Neural progenitor cell (in vitro differentiated cells): ENCODE measurements around the gene CACNA1D.

Experiments
- EZH2 ChIP-seq: fragments of 200-600 bp; sonication (generic); IDR thresholded peaks from 2 replicates; pipeline ENCODE4 v1.6.1; 2017; ENCODE audit warnings: antibody characterized with exemption, mild to moderate bottlenecking, moderate library complexity
- EZH2phosphoT487 ChIP-seq: fragments of 200-600 bp; sonication (generic); IDR thresholded peaks from 2 replicates; pipeline ENCODE4 v1.6.1; 2017; ENCODE audit warnings: antibody characterized with exemption
- TF ChIP-seq, protein P1 (sequence below): fragments of 200-600 bp; sonication (generic); IDR thresholded peaks from 2 replicates; pipeline ENCODE4 v1.5.1; 2017; ENCODE audit warnings: antibody characterized with exemption, mild to moderate bottlenecking

DNA sequence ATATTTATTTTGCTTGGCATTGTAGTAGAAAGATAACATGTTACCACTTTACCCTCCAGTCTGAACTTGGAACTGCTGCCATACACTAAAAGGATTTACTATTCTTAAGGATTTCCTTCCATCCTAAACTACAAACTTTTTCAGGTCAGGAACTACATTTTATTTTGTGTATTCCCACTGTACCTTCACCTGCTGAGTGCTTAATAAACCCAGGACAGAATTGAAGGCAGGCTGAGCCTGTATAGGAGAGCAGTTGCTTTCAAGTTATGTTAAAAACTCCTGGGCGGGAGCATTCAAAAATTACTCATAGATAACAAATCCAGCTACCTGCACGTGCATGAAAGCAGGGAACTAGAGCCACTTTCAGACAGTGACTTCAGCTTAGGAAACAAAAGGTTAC, 58.3 kb downstream of the CACNA1D start:
- TF ChIP-seq EZH2 (no peak), EZH2phosphoT487 (no peak)
- TF ChIP-seq, protein P1, sequence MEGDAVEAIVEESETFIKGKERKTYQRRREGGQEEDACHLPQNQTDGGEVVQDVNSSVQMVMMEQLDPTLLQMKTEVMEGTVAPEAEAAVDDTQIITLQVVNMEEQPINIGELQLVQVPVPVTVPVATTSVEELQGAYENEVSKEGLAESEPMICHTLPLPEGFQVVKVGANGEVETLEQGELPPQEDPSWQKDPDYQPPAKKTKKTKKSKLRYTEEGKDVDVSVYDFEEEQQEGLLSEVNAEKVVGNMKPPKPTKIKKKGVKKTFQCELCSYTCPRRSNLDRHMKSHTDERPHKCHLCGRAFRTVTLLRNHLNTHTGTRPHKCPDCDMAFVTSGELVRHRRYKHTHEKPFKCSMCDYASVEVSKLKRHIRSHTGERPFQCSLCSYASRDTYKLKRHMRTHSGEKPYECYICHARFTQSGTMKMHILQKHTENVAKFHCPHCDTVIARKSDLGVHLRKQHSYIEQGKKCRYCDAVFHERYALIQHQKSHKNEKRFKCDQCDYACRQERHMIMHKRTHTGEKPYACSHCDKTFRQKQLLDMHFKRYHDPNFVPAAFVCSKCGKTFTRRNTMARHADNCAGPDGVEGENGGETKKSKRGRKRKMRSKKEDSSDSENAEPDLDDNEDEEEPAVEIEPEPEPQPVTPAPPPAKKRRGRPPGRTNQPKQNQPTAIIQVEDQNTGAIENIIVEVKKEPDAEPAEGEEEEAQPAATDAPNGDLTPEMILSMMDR, result no peak
